Uterus (tissue), 4 donors: Measurements from ENCODE around the gene G3BP2. TPM values are rescaled to one million over a fixed set of nuclear protein-coding genes. Genes with fewer than 3 reads are reported as not detected.

ENCODE experiments used
- DNase-seq, 2 donors: peaks; one replicate each; pipeline ENCODE4 v3.0.0-alpha.2; 2019 to 2020
- H3K27ac ChIP-seq, 2 donors: fragments of 200-600 bp; sonication (generic); 1 replicate in 1 of 2; 2 replicates in 1 of 2; pipeline ENCODE4 v1.5.1; 2016 to 2018
- H3K27me3 ChIP-seq, 2 donors: fragments of 200-600 bp; sonication (generic); one replicate each; pipeline ENCODE4 v1.5.1; 2018 to 2019; ENCODE audit warnings: control low read depth in 1 of 2
- H3K36me3 ChIP-seq, 2 donors: fragments of 200-600 bp; sonication (generic); one replicate each; pipeline ENCODE4 v1.5.1; 2019; ENCODE audit warnings: control low read depth in 1 of 2
- H3K4me1 ChIP-seq, 2 donors: fragments of 200-600 bp; sonication (generic); one replicate each; pipeline ENCODE4 v1.5.1; 2018 to 2019; ENCODE audit warnings: control low read depth in 1 of 2
- H3K4me3 ChIP-seq, 2 donors: fragments of 200-600 bp; sonication (generic); 1 replicate in 1 of 2; 2 replicates in 1 of 2; pipeline ENCODE4 v1.5.1; 2018 to 2019; ENCODE audit warnings: mild to moderate bottlenecking in 1 of 2
- H3K9me3 ChIP-seq, 2 donors: fragments of 200-600 bp; sonication (generic); one replicate each; pipeline ENCODE4 v1.5.1; 2019; ENCODE audit warnings: control low read depth in 1 of 2
- POLR2A ChIP-seq, 2 donors: fragments of 450-650 bp; IDR thresholded peaks; one replicate each; pipeline ENCODE4 v1.6.1; 2016; ENCODE audit warnings: antibody characterized with exemption in 2 of 2, mild to moderate bottlenecking in 1 of 2, moderate library complexity in 1 of 2
- intact Hi-C: fragments of 100-400 bp; cut with DNase I; formaldehyde crosslinking; loops from one replicate; pipeline ENCODE4 v1.15.1; 2023; ENCODE audit warnings: low total_unique reads
- total RNA-seq, 4 donors: library from RNA; depleted of rRNA in 3 of 4; stranded (reverse); fragments of >200 nt in 3 of 4; gene quantifications; one replicate each; pipeline versions ENCODE4 v1.1.0 to v1.2.4, GENCODE V29; 2014 to 2023
- TF ChIP-seq, protein P1 (sequence below), 4 experiments: fragments of 200-600 bp in 2 of 4; fragments of 450-650 bp in 2 of 4; sonication (generic) in 2 of 4; IDR thresholded peaks; one replicate each; pipeline ENCODE4 v1.5.1; 2016 to 2019; ENCODE audit warnings: antibody characterized with exemption in 4 of 4, mild to moderate bottlenecking in 2 of 4, moderate library complexity in 1 of 4
- donor health status: DM: yes; HTN: yes; CAD: no.

G3BP2 gene
- total RNA-seq, 4 donors from 2014 or later = 43.2 to 215 (median 74.1) TPM

DNA sequence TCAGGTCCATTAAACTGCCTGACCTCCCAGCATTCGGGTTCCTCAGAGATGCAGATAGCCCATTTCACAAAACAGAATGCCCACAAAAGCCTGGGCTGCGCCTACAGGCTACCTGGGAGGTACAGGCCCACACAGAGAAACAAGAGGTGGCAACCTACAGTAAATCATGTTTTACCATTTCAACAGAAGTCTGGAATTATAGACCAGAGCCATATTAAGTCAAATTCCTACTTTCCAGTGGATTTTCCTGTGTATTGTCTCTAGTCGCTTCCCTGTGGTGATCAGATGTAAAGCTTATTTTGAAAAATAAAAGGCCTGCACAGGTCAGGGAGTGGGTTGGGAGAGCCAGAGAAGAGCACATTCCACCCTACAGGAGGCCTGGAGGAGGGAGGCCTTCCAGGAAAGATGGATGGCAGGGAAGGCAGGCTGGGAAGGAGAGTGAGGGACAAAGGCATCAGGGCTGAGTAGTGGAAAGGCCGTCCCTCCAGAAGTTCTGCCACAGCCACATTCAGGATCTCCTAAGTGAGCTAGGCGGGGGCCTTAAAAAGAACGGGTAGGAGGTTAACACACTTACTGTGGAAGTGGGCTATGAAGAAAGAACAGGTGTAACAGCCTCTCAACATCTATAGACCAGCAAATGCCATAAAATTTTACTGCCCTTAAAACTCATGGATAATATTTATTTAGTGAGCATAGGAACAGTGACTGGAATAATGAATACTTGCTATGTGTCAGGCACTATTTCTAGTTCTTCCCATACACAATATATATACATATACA is 32.2 kb upstream of the G3BP2 start:
- Histone ChIP-seq H3K36me3 (no peaks in the 10 kb centered on the region), H3K4me3 (no peak overlapping the region), H3K4me1 (no peaks in the 10 kb centered on the region), H3K27ac (no peak overlapping the region), H3K9me3 (no peaks in the 10 kb centered on the region), H3K27me3 (no peaks in the 10 kb centered on the region)
- DNase-seq = no peak
- intact Hi-C loops = no loop called here
- no peak for TF ChIP-seq POLR2A (IDR thresholded peaks at IDR 0.05)
- TF ChIP-seq, protein P1, sequence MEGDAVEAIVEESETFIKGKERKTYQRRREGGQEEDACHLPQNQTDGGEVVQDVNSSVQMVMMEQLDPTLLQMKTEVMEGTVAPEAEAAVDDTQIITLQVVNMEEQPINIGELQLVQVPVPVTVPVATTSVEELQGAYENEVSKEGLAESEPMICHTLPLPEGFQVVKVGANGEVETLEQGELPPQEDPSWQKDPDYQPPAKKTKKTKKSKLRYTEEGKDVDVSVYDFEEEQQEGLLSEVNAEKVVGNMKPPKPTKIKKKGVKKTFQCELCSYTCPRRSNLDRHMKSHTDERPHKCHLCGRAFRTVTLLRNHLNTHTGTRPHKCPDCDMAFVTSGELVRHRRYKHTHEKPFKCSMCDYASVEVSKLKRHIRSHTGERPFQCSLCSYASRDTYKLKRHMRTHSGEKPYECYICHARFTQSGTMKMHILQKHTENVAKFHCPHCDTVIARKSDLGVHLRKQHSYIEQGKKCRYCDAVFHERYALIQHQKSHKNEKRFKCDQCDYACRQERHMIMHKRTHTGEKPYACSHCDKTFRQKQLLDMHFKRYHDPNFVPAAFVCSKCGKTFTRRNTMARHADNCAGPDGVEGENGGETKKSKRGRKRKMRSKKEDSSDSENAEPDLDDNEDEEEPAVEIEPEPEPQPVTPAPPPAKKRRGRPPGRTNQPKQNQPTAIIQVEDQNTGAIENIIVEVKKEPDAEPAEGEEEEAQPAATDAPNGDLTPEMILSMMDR (IDR thresholded peaks at IDR 0.05) = no peak

DNA sequence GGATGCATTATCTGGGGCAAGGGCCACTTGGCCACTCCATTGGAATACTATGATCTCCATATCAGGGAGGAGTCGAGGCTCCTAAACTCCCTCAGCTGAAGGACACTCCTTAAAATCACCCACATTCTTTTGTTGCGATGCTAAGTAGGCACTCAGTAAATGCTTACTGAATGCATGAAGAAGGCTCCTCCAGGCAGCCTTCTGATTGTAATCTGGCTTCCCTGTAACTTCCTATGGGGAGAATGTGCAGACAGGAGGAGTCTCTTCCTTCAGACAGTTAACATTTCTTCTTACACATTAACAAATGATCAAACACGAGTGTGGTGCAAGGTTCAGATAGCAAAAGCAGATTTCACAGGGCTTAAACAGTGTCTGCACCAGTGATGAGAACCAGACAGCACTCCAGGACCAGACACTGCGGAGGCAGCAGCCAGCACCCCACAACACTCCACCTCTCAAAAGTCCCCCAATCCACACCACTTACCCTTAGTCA is 29.8 kb upstream of the G3BP2 start:
- Histone ChIP-seq H3K27me3 (no peaks in the 10 kb centered on the region), H3K36me3 (no peaks in the 10 kb centered on the region), H3K27ac (no peak overlapping the region), H3K4me3 (no peak overlapping the region), H3K4me1 (no peaks in the 10 kb centered on the region), H3K9me3 (no peaks in the 10 kb centered on the region)
- no peak for TF ChIP-seq POLR2A (IDR thresholded peaks at IDR 0.05)
- TF ChIP-seq, protein P1 (IDR thresholded peaks at IDR 0.05) = no peak
- intact Hi-C loops = no loop called here
- no peak for DNase-seq

DNA sequence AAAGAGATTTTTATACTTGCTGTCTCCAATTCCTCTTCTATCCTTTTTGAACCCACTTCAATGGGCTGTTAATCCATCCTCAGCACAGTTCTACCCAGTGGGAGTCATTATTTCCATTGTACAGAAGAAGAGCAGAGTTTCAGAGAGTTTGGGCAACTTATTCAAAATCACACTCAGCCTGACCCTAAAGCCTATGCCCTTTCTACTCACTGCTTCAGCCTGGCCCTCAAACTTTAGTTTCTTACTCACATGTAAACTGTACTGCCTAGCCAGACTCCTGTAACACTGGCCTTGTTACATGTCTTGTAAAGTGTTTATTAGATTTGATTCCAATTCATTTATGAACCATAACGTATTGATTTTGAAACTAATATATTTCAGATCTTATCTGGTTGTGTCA is 26.1 kb upstream of the G3BP2 start:
- intact Hi-C loops = no loop called here
- H3K27me3 ChIP-seq = no peaks in the 10 kb centered on the region
- no peak for DNase-seq
- TF ChIP-seq POLR2A (IDR thresholded peaks at IDR 0.05) = no peak
- TF ChIP-seq, protein P1 (IDR thresholded peaks at IDR 0.05) = no peak
- no peak overlapping the region for H3K4me3 ChIP-seq
- H3K27ac ChIP-seq = no peak overlapping the region
- H3K36me3 ChIP-seq = no peaks in the 10 kb centered on the region
- no peaks in the 10 kb centered on the region for H3K4me1 ChIP-seq
- no peaks in the 10 kb centered on the region for H3K9me3 ChIP-seq

DNA sequence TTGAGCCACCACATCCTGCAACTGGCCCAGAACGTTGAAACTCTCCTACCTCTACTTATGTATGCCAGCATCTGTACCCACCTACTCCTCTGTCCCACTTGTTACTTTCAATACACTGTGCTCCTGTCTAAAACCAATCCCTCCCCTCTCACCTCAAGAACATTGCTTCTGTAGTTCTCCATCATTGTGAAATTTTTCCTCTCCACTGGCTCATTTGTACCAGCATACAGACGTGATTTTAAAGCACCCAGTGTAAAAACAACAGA is 25.7 kb upstream of the G3BP2 start:
- no peak for TF ChIP-seq POLR2A (IDR thresholded peaks at IDR 0.05)
- TF ChIP-seq, protein P1 (IDR thresholded peaks at IDR 0.05) = no peak
- Histone ChIP-seq H3K27me3 (no peaks in the 10 kb centered on the region), H3K4me1 (no peaks in the 10 kb centered on the region), H3K27ac (no peak overlapping the region), H3K9me3 (no peaks in the 10 kb centered on the region), H3K36me3 (no peaks in the 10 kb centered on the region), H3K4me3 (no peak overlapping the region)
- no peak for DNase-seq
- intact Hi-C loops = no loop called here

DNA sequence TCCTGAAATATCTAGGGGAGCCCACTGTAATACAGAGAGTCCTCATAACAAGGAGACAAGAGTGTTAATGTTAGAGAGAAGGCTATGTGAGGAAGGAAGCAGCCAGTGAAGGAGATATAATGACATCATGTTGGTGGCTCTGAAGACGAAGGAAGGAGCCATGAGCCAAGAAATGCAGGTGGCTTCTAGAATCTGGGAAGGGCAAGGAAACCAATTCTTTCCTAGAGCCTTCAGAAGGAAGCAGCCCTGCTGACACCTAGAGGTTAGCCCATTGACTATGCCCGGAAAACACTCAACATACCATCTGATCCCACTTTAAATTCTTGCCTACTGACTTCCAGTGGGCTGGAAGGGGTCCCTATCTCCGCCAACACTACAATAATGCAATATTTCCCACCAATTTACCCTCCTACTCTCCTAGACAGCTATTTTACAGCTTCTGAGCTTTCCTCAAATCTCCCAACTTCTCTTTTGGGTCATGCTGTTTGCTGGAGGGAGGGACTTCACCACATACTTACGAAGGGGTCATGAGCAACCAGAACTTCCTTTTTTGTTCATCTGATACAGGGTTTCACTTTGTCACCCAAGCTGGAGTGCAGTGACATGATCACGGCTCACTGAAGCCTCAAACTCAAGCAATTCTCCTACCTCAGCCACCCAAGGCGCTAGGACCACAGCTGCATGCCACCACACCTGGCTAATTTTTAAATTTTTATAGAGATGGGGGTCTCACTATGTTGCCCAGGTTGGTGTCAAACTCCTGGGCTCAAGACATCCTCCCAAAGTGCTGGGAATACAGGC is 25.2 kb upstream of the G3BP2 start:
- no peak for DNase-seq
- TF ChIP-seq, protein P1 (IDR thresholded peaks at IDR 0.05) = no peak
- no peak for TF ChIP-seq POLR2A (IDR thresholded peaks at IDR 0.05)

More for the DNA sequence above, 25.2 kb upstream of the G3BP2 start:
- H3K27ac ChIP-seq = no peak overlapping the region
- H3K36me3 ChIP-seq = no peaks in the 10 kb centered on the region
- intact Hi-C loops = no loop called here
- H3K4me3 ChIP-seq = no peak overlapping the region
- H3K9me3 ChIP-seq = no peaks in the 10 kb centered on the region
- no peaks in the 10 kb centered on the region for H3K27me3 ChIP-seq
- no peaks in the 10 kb centered on the region for H3K4me1 ChIP-seq
